GM23338 (cell line): ENCODE measurements around the gene JAG2.
"Not testable (repeated sequence)": the region's sequence is repeated elsewhere in the genome, so short reads cannot be mapped to it uniquely, and the experiment has no call there.

ENCODE experiments used
- CREB1 ChIP-seq: fragments of 250-450 bp; sonication (Bioruptor Pico); IDR thresholded peaks from 2 replicates; pipeline ENCODE4 v1.5.0; 2020; ENCODE audit warnings: low read depth, mild to moderate bottlenecking, moderate library complexity
- EZH2 ChIP-seq: fragments of 200-600 bp; sonication (generic); IDR thresholded peaks from one replicate; pipeline ENCODE4 v1.8.0; 2017; ENCODE audit warnings: antibody characterized with exemption, mild to moderate bottlenecking, low read depth; ENCODE audit not compliant: unreplicated experiment
- EZH2phosphoT487 ChIP-seq: fragments of 200-600 bp; sonication (generic); IDR thresholded peaks from one replicate; pipeline ENCODE4 v1.8.1; 2018; ENCODE audit warnings: antibody characterized with exemption; ENCODE audit not compliant: unreplicated experiment
- JUNB ChIP-seq: IDR thresholded peaks from one replicate; pipeline ENCODE4 v1.6.1; 2016; ENCODE audit warnings: antibody characterized with exemption; ENCODE audit not compliant: unreplicated experiment
- POLR2AphosphoS5 ChIP-seq: IDR thresholded peaks from 2 replicates; pipeline ENCODE4 v1.6.1; 2016; ENCODE audit warnings: antibody characterized with exemption, low read depth
- STAT1 ChIP-seq: IDR thresholded peaks from one replicate; pipeline ENCODE4 v1.6.1; 2016; ENCODE audit warnings: antibody characterized with exemption; ENCODE audit not compliant: unreplicated experiment
- ZNF114 ChIP-seq: fragments of 250-450 bp; sonication (Bioruptor Pico); IDR thresholded peaks from 2 replicates; pipeline ENCODE4 v1.5.0; 2020; ENCODE audit warnings: mild to moderate bottlenecking, moderate library complexity
- TF ChIP-seq, protein P1 (sequence below), 2 experiments: fragments of 200-600 bp in 1 of 2; sonication (generic) in 1 of 2; conservative IDR thresholded peaks; 2 replicates each; pipeline versions ENCODE4 v1.5.1 to v1.6.1; 2016 to 2017; ENCODE audit warnings: antibody characterized with exemption in 2 of 2, low read depth in 2 of 2, mild to moderate bottlenecking in 2 of 2, moderate library complexity in 1 of 2
- TF ChIP-seq, protein P2 (sequence below): IDR thresholded peaks from one replicate; pipeline ENCODE4 v1.6.1; 2018; ENCODE audit warnings: antibody characterized with exemption; ENCODE audit not compliant: unreplicated experiment
- TF ChIP-seq, protein P3 (sequence below): IDR thresholded peaks from 2 replicates; pipeline ENCODE4 v1.6.1; 2016; ENCODE audit warnings: antibody characterized with exemption

DNA sequence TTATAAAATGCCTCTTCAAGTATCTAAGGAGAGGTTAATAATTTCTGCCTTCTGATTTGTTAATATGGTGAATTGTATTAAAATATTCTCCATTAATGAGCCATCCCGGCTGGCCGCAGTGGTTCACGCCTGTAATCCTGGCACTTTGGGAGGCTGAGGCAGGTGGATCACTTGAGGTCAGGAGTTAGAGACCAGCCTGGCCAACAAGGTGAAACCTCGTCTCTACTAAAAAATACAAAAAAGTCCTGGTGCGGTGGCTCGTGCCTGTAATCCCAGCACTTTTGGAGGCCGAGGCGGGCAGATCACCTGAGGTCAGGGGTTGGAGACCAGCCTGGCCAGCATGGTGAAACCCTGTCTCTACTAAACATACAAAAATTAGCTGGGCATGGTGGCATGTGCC is 59.3 kb downstream of the JAG2 start:
- TF ChIP-seq, protein P1, sequence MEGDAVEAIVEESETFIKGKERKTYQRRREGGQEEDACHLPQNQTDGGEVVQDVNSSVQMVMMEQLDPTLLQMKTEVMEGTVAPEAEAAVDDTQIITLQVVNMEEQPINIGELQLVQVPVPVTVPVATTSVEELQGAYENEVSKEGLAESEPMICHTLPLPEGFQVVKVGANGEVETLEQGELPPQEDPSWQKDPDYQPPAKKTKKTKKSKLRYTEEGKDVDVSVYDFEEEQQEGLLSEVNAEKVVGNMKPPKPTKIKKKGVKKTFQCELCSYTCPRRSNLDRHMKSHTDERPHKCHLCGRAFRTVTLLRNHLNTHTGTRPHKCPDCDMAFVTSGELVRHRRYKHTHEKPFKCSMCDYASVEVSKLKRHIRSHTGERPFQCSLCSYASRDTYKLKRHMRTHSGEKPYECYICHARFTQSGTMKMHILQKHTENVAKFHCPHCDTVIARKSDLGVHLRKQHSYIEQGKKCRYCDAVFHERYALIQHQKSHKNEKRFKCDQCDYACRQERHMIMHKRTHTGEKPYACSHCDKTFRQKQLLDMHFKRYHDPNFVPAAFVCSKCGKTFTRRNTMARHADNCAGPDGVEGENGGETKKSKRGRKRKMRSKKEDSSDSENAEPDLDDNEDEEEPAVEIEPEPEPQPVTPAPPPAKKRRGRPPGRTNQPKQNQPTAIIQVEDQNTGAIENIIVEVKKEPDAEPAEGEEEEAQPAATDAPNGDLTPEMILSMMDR (conservative IDR thresholded peaks at IDR 0.05; ENCODE audit: low read depth in 2 of 2) = not testable (repeated sequence)
- not testable (repeated sequence) for TF ChIP-seq CREB1 (CRISPR knock-in tag); POLR2AphosphoS5; EZH2phosphoT487; STAT1; EZH2; ZNF114 (CRISPR knock-in tag); JUNB
- TF ChIP-seq, protein P2, sequence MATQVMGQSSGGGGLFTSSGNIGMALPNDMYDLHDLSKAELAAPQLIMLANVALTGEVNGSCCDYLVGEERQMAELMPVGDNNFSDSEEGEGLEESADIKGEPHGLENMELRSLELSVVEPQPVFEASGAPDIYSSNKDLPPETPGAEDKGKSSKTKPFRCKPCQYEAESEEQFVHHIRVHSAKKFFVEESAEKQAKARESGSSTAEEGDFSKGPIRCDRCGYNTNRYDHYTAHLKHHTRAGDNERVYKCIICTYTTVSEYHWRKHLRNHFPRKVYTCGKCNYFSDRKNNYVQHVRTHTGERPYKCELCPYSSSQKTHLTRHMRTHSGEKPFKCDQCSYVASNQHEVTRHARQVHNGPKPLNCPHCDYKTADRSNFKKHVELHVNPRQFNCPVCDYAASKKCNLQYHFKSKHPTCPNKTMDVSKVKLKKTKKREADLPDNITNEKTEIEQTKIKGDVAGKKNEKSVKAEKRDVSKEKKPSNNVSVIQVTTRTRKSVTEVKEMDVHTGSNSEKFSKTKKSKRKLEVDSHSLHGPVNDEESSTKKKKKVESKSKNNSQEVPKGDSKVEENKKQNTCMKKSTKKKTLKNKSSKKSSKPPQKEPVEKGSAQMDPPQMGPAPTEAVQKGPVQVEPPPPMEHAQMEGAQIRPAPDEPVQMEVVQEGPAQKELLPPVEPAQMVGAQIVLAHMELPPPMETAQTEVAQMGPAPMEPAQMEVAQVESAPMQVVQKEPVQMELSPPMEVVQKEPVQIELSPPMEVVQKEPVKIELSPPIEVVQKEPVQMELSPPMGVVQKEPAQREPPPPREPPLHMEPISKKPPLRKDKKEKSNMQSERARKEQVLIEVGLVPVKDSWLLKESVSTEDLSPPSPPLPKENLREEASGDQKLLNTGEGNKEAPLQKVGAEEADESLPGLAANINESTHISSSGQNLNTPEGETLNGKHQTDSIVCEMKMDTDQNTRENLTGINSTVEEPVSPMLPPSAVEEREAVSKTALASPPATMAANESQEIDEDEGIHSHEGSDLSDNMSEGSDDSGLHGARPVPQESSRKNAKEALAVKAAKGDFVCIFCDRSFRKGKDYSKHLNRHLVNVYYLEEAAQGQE = not testable (repeated sequence)
- TF ChIP-seq, protein P3, sequence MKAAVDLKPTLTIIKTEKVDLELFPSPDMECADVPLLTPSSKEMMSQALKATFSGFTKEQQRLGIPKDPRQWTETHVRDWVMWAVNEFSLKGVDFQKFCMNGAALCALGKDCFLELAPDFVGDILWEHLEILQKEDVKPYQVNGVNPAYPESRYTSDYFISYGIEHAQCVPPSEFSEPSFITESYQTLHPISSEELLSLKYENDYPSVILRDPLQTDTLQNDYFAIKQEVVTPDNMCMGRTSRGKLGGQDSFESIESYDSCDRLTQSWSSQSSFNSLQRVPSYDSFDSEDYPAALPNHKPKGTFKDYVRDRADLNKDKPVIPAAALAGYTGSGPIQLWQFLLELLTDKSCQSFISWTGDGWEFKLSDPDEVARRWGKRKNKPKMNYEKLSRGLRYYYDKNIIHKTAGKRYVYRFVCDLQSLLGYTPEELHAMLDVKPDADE = not testable (repeated sequence)
